ENCODE data around the gene SERPINE1.

- TF ChIP-seq, protein P1, sequence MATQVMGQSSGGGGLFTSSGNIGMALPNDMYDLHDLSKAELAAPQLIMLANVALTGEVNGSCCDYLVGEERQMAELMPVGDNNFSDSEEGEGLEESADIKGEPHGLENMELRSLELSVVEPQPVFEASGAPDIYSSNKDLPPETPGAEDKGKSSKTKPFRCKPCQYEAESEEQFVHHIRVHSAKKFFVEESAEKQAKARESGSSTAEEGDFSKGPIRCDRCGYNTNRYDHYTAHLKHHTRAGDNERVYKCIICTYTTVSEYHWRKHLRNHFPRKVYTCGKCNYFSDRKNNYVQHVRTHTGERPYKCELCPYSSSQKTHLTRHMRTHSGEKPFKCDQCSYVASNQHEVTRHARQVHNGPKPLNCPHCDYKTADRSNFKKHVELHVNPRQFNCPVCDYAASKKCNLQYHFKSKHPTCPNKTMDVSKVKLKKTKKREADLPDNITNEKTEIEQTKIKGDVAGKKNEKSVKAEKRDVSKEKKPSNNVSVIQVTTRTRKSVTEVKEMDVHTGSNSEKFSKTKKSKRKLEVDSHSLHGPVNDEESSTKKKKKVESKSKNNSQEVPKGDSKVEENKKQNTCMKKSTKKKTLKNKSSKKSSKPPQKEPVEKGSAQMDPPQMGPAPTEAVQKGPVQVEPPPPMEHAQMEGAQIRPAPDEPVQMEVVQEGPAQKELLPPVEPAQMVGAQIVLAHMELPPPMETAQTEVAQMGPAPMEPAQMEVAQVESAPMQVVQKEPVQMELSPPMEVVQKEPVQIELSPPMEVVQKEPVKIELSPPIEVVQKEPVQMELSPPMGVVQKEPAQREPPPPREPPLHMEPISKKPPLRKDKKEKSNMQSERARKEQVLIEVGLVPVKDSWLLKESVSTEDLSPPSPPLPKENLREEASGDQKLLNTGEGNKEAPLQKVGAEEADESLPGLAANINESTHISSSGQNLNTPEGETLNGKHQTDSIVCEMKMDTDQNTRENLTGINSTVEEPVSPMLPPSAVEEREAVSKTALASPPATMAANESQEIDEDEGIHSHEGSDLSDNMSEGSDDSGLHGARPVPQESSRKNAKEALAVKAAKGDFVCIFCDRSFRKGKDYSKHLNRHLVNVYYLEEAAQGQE (IDR thresholded peaks at IDR 0.05; ENCODE audit: insufficient read depth in 1 of 2, low read depth in 2 of 2, low read length in 2 of 2), result no peak
- no peak for TF ChIP-seq POLR2AphosphoS5 (IDR thresholded peaks at IDR 0.05; ENCODE audit: low read depth, low read length)
- no peak for TF ChIP-seq FOXP2 (optimal IDR thresholded peaks at IDR 0.05; ENCODE audit: borderline replicate concordance, extremely low read depth, extremely low read length, insufficient read depth)
- no peak for TF ChIP-seq TAF1 (IDR thresholded peaks at IDR 0.05; ENCODE audit: borderline replicate concordance, insufficient read depth, low read length)
- no peak for TF ChIP-seq SIN3A (IDR thresholded peaks at IDR 0.05; ENCODE audit: borderline replicate concordance, insufficient read depth, low read length)
Measured at GRCh38 chr7:101172005-101172853, 45.3 kb downstream of the SERPINE1 start.
